ENCODE data around the gene BPIFB4. TPM values are rescaled to one million over a fixed set of nuclear protein-coding genes. Genes with fewer than 3 reads are reported as not detected.
A peak's percentile ranks its signal among the peaks of the same experiment; 100 is the strongest.

BPIFB4 gene
- total and polyA plus RNA-seq, 4 donors = 0.25 TPM; not detected in 3

DNA sequence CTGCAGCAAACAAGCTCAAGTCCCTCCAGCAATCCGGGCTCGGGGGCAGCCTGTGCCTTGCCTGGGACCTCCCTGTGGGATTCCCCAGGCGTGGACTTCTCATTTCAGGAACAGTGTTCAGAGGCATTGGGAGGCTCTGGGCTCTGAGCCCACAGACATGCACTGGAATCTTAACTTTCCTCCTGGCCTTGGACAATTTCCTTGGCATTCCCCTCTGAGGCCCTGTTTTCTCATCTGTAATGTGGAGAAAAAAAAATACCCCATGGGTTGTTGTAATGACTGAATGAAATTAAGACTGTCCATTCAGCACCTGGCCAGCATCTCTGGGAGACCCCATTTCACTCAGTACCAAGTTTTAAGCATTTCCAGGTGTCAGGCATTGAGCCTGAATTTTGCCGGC is 17.6 kb downstream of the BPIFB4 start:
- 48 to 83% methylated on average over 4 of the region's 4 CpGs for WGBS, 2 donors
- no peaks in the 10 kb centered on the region for H3K36me3 ChIP-seq (ENCODE audit: control insufficient read depth in 4 of 4, insufficient read depth in 4 of 4, low read length in 4 of 4)
- ATAC-seq (ENCODE audit: insufficient read depth, low FRiP score) = no peak
- DNase-seq = peak in 1 of 3 donors; percentile 6
- H3K4me1 ChIP-seq (ENCODE audit: control insufficient read depth in 5 of 5, insufficient read depth in 5 of 5, low read length in 5 of 5) = no peaks in the 10 kb centered on the region
- H3K27me3 ChIP-seq (ENCODE audit: control insufficient read depth in 3 of 3, insufficient read depth in 3 of 3, low read length in 2 of 3) = no peaks in the 10 kb centered on the region
- TF ChIP-seq, protein P1, sequence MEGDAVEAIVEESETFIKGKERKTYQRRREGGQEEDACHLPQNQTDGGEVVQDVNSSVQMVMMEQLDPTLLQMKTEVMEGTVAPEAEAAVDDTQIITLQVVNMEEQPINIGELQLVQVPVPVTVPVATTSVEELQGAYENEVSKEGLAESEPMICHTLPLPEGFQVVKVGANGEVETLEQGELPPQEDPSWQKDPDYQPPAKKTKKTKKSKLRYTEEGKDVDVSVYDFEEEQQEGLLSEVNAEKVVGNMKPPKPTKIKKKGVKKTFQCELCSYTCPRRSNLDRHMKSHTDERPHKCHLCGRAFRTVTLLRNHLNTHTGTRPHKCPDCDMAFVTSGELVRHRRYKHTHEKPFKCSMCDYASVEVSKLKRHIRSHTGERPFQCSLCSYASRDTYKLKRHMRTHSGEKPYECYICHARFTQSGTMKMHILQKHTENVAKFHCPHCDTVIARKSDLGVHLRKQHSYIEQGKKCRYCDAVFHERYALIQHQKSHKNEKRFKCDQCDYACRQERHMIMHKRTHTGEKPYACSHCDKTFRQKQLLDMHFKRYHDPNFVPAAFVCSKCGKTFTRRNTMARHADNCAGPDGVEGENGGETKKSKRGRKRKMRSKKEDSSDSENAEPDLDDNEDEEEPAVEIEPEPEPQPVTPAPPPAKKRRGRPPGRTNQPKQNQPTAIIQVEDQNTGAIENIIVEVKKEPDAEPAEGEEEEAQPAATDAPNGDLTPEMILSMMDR (IDR thresholded peaks at IDR 0.05; ENCODE audit: control extremely low read depth, extremely low read depth) = no peak
- no peak overlapping the region for H3K27ac ChIP-seq (ENCODE audit: low read depth in 1 of 2, low read length in 1 of 2)
- H3K9me3 ChIP-seq (ENCODE audit: control insufficient read depth in 4 of 4, insufficient read depth in 3 of 4, low read length in 3 of 4) = no peaks in the 10 kb centered on the region
- no peak overlapping the region for H3K4me3 ChIP-seq
- no peak overlapping the region for H3K9ac ChIP-seq (ENCODE audit: insufficient read depth in 1 of 2, low read length in 2 of 2)

DNA sequence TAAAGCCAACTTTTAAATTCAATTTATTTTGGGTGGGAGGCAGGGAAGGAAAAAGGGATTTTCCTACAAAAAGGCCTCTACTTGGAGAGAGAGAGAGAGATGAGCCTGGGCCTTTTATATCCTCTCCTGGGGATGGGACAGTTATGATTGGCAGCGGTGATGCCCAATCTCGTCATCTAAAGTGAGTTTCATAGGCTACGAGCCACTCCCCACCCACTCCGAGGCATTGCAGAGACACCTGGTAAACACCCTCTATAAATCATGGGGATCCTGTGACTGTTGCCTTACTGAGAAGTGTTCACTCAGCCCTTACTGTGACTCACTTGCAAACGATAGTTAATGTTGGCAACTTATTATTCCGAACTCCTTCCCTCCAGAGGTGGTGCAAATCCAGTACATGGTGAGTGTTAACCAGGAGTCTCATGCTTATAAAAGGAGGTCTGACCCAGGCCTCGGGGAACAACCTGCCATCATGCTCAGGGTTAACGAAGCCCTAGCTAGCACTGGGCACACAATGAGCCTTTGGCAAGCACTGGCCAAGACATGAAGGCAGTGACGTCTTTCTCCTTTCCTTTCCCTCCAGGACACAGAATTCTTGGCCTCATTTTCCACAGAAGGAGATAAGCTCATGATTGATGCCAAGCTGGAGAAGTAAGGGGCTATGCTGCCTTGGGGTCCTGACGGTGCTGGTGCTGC is 20.5 kb downstream of the BPIFB4 start:
- Histone ChIP-seq H3K36me3 (ENCODE audit: control insufficient read depth in 4 of 4, insufficient read depth in 4 of 4, low read length in 4 of 4) (no peaks in the 10 kb centered on the region), H3K4me3 (no peak overlapping the region), H3K9ac (ENCODE audit: insufficient read depth in 1 of 2, low read length in 2 of 2) (no peak overlapping the region), H3K4me1 (ENCODE audit: control insufficient read depth in 5 of 5, insufficient read depth in 5 of 5, low read length in 5 of 5) (no peaks in the 10 kb centered on the region), H3K27me3 (ENCODE audit: control insufficient read depth in 3 of 3, insufficient read depth in 3 of 3, low read length in 2 of 3) (no peaks in the 10 kb centered on the region), H3K9me3 (ENCODE audit: control insufficient read depth in 4 of 4, insufficient read depth in 3 of 4, low read length in 3 of 4) (no peaks in the 10 kb centered on the region), H3K27ac (ENCODE audit: low read depth in 1 of 2, low read length in 1 of 2) (no peak overlapping the region)
- TF ChIP-seq, protein P1 (IDR thresholded peaks at IDR 0.05; ENCODE audit: control extremely low read depth, extremely low read depth) = no peak
- WGBS, 2 donors = 65 to 76% methylated on average over 10 of the region's 10 CpGs
- ATAC-seq (ENCODE audit: insufficient read depth, low FRiP score) = no peak
- DNase-seq = no peak

DNA sequence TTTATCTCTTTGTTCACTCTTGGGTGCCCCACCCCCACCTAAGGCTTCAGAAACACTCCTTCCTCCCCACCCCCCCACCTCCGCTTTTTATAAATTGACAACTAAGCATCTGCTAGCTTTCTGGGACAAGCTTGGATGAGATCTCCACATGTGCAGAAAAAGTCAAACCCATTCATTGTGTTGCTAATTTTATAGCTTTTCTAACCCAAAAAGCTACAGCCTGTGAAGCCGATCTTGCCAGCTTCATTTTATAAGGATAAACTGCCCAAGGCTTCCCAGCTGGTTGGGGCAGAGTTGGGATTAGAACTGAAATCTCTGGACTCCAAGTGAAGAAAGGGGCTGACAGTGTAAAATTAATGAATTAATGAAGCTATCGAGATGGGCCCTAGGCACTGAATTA is 24.1 kb downstream of the BPIFB4 start:
- no peaks in the 10 kb centered on the region for H3K4me1 ChIP-seq (ENCODE audit: control insufficient read depth in 5 of 5, insufficient read depth in 5 of 5, low read length in 5 of 5)
- no peak overlapping the region for H3K4me3 ChIP-seq
- peaks cover 0 to 2% (median 0%) of the 10 kb centered on the region in 3 donors for H3K27me3 ChIP-seq (ENCODE audit: control insufficient read depth in 3 of 3, insufficient read depth in 3 of 3, low read length in 2 of 3)
- no peak for DNase-seq
- 86 to 90% methylated on average over 3 of the region's 3 CpGs for WGBS, 2 donors
- H3K27ac ChIP-seq (ENCODE audit: low read depth in 1 of 2, low read length in 1 of 2) = no peak overlapping the region
- ATAC-seq (ENCODE audit: insufficient read depth, low FRiP score) = no peak
- no peak overlapping the region for H3K9ac ChIP-seq (ENCODE audit: insufficient read depth in 1 of 2, low read length in 2 of 2)
- peaks cover 0 to 3% (median 0%) of the 10 kb centered on the region in 4 donors for H3K9me3 ChIP-seq (ENCODE audit: control insufficient read depth in 4 of 4, insufficient read depth in 3 of 4, low read length in 3 of 4)
- TF ChIP-seq, protein P1 (IDR thresholded peaks at IDR 0.05; ENCODE audit: control extremely low read depth, extremely low read depth) = no peak
- no peaks in the 10 kb centered on the region for H3K36me3 ChIP-seq (ENCODE audit: control insufficient read depth in 4 of 4, insufficient read depth in 4 of 4, low read length in 4 of 4)

DNA sequence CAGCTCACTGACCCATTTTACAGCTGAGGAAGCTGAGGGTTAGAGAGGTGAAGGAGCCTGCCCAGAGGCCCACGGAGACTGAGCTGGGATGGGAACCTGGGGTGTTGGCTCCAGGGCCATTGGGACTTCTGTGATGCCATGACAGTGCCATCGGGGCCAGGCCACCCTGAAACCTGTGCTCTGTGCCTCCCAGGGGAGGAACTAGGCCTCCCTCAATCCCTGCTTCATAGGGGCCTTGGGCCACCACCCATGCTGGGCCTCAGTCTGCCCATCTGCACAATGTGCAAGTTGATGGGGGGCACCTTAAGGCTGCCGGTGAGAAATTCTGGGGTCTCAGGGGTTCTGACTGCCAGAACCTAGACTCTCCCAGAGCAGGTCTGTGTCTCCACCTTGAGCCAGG is 24.9 kb downstream of the BPIFB4 start:
- H3K27ac ChIP-seq (ENCODE audit: low read depth in 1 of 2, low read length in 1 of 2) = no peak overlapping the region
- WGBS, 2 donors = 91 to 94% methylated on average over 3 of the region's 3 CpGs
- DNase-seq (no peak), ATAC-seq (ENCODE audit: insufficient read depth, low FRiP score) (no peak)
- H3K4me1 ChIP-seq (ENCODE audit: control insufficient read depth in 5 of 5, insufficient read depth in 5 of 5, low read length in 5 of 5) = no peaks in the 10 kb centered on the region
- peaks cover 0 to 2% (median 0%) of the 10 kb centered on the region in 3 donors for H3K27me3 ChIP-seq (ENCODE audit: control insufficient read depth in 3 of 3, insufficient read depth in 3 of 3, low read length in 2 of 3)
- TF ChIP-seq, protein P1 (IDR thresholded peaks at IDR 0.05; ENCODE audit: control extremely low read depth, extremely low read depth) = no peak
- peaks cover 0 to 3% (median 0%) of the 10 kb centered on the region in 4 donors for H3K9me3 ChIP-seq (ENCODE audit: control insufficient read depth in 4 of 4, insufficient read depth in 3 of 4, low read length in 3 of 4)
- no peak overlapping the region for H3K4me3 ChIP-seq
- no peak overlapping the region for H3K9ac ChIP-seq (ENCODE audit: insufficient read depth in 1 of 2, low read length in 2 of 2)
- H3K36me3 ChIP-seq (ENCODE audit: control insufficient read depth in 4 of 4, insufficient read depth in 4 of 4, low read length in 4 of 4) = no peaks in the 10 kb centered on the region
